Liver (tissue), 9 donors: ENCODE data around the gene SNRPB. TPM values are rescaled to one million over a fixed set of nuclear protein-coding genes. Genes with fewer than 3 reads are reported as not detected.
A peak's percentile ranks its signal among the peaks of the same experiment; 100 is the strongest.

ENCODE experiments used
- DNase-seq: peaks from one replicate; pipeline ENCODE4 v3.0.0-alpha.2; 2017; ENCODE audit warnings: low spot score
- H3K27ac ChIP-seq, 2 donors: one replicate each; pipeline ENCODE4 v1.7.0; 2013; ENCODE audit warnings: inconsistent platforms in 2 of 2, low read length in 2 of 2, control low read depth in 1 of 2, low read depth in 1 of 2, mild to moderate bottlenecking in 1 of 2
- H3K27me3 ChIP-seq, 4 donors: one replicate each; pipeline versions ENCODE4 v1.6.1 to v1.7.0; 2013; ENCODE audit warnings: low read length in 3 of 4, inconsistent platforms in 1 of 4, mild to moderate bottlenecking in 1 of 4, moderate library complexity in 1 of 4; ENCODE audit not compliant: control insufficient read depth in 4 of 4, insufficient read depth in 4 of 4
- H3K36me3 ChIP-seq, 4 donors: one replicate each; pipeline versions ENCODE4 v1.6.1 to v1.7.0; 2013; ENCODE audit warnings: low read length in 3 of 4, mild to moderate bottlenecking in 3 of 4, low read depth in 1 of 4, moderate library complexity in 1 of 4; ENCODE audit not compliant: control insufficient read depth in 4 of 4, insufficient read depth in 3 of 4
- H3K4me1 ChIP-seq, 4 donors: one replicate each; pipeline versions ENCODE4 v1.6.1 to v1.7.0; 2013; ENCODE audit warnings: low read length in 3 of 4, mild to moderate bottlenecking in 3 of 4, moderate library complexity in 1 of 4; ENCODE audit not compliant: control insufficient read depth in 4 of 4, insufficient read depth in 4 of 4
- H3K4me3 ChIP-seq, 3 donors: one replicate each; pipeline versions ENCODE4 v1.6.1 to v1.7.0; 2013; ENCODE audit warnings: low read length in 3 of 3, control low read depth in 1 of 3, low read depth in 1 of 3, mild to moderate bottlenecking in 1 of 3
- H3K9ac ChIP-seq, 2 donors: one replicate each; pipeline ENCODE4 v1.7.0; 2013; ENCODE audit warnings: low read length in 2 of 2, mild to moderate bottlenecking in 2 of 2, moderate library complexity in 2 of 2, control low read depth in 1 of 2, low read depth in 1 of 2
- H3K9me3 ChIP-seq, 4 donors: one replicate each; pipeline versions ENCODE4 v1.6.1 to v1.7.0; 2013; ENCODE audit warnings: low read length in 3 of 4; ENCODE audit not compliant: control insufficient read depth in 4 of 4
- EGR1 ChIP-seq, 2 donors: IDR thresholded peaks; 2 replicates each; pipeline ENCODE4 v1.6.1; 2016 to 2018; ENCODE audit warnings: antibody characterized with exemption in 2 of 2, low read depth in 2 of 2
- FOXA1 ChIP-seq: IDR thresholded peaks from 2 replicates; pipeline ENCODE4 v1.6.1; 2016; ENCODE audit warnings: antibody characterized with exemption
- FOXA2 ChIP-seq: IDR thresholded peaks from 2 replicates; pipeline ENCODE4 v1.6.1; 2016; ENCODE audit warnings: antibody characterized with exemption
- GABPA ChIP-seq, 2 donors: IDR thresholded peaks in 1 of 2; conservative IDR thresholded peaks in 1 of 2; 2 replicates each; pipeline ENCODE4 v1.6.1; 2016; ENCODE audit warnings: antibody characterized with exemption in 2 of 2, mild to moderate bottlenecking in 1 of 2, moderate library complexity in 1 of 2
- HNF4A ChIP-seq, 2 donors: conservative IDR thresholded peaks; 2 replicates each; pipeline ENCODE4 v1.6.1; 2016; ENCODE audit warnings: antibody characterized with exemption in 2 of 2, mild to moderate bottlenecking in 2 of 2
- HNF4G ChIP-seq: IDR thresholded peaks from 2 replicates; pipeline ENCODE4 v1.6.1; 2016; ENCODE audit warnings: antibody characterized with exemption
- JUND ChIP-seq, 2 donors: IDR thresholded peaks; 2 replicates each; pipeline ENCODE4 v1.6.1; 2016; ENCODE audit warnings: antibody characterized with exemption in 2 of 2
- NR2F2 ChIP-seq: IDR thresholded peaks from 2 replicates; pipeline ENCODE4 v1.6.1; 2016; ENCODE audit warnings: antibody characterized with exemption
- RAD21 ChIP-seq, 2 donors: IDR thresholded peaks; 2 replicates each; pipeline ENCODE4 v1.6.1; 2016; ENCODE audit warnings: antibody characterized with exemption in 2 of 2, mild to moderate bottlenecking in 2 of 2
- RXRA ChIP-seq, 2 donors: IDR thresholded peaks; 2 replicates each; pipeline ENCODE4 v1.6.1; 2017 to 2018; ENCODE audit warnings: antibody characterized with exemption in 2 of 2, mild to moderate bottlenecking in 1 of 2
- SP1 ChIP-seq: IDR thresholded peaks from 2 replicates; pipeline ENCODE4 v1.6.1; 2018; ENCODE audit warnings: antibody characterized with exemption, mild to moderate bottlenecking
- TAF1 ChIP-seq: conservative IDR thresholded peaks from 2 replicates; pipeline ENCODE4 v1.6.1; 2016; ENCODE audit warnings: antibody characterized with exemption, mild to moderate bottlenecking
- YY1 ChIP-seq: IDR thresholded peaks from 2 replicates; pipeline ENCODE4 v1.6.1; 2016; ENCODE audit warnings: antibody characterized with exemption, mild to moderate bottlenecking
- WGBS: extraction: QIAGEN DNeasy Blood & Tissue Kit; methylation state at CpG from one replicate; pipeline ENCODE4 v1.1.7; 2013; 5-methylcytosine and 5-hydroxymethylcytosine counted together
- polyA plus RNA-seq, 2 donors: library from polyadenylated mRNA; stranded (reverse) in 1 of 2; unstranded in 1 of 2; fragments of 200-250 nt in 1 of 2; fragments of >200 nt in 1 of 2; fragmentation: Nextera tagmentation in 1 of 2; extraction: Ambion mirVana in 1 of 2; gene quantifications; one replicate each; pipeline versions ENCODE4 v1.2.1 to v1.2.3, GENCODE V29; 2013 to 2015
- total RNA-seq, 2 donors: library from RNA; depleted of rRNA; stranded (reverse); fragments of >200 nt; gene quantifications; one replicate each; pipeline ENCODE4 v1.2.3, GENCODE V29; 2014
- TF ChIP-seq, protein P1 (sequence below): IDR thresholded peaks from 2 replicates; pipeline ENCODE4 v1.6.1; 2016; ENCODE audit warnings: antibody characterized with exemption
- TF ChIP-seq, protein P2 (sequence below): IDR thresholded peaks from 2 replicates; pipeline ENCODE4 v1.6.1; 2016; ENCODE audit warnings: antibody characterized with exemption, mild to moderate bottlenecking
- TF ChIP-seq, protein P3 (sequence below): fragments of 150-350 bp; IDR thresholded peaks from 2 replicates; pipeline ENCODE4 v1.5.1; 2017; ENCODE audit warnings: improper control_type of control experiment, low read depth, low read length; ENCODE audit not compliant: missing input control
- TF ChIP-seq, protein P4 (sequence below): IDR thresholded peaks from 2 replicates; pipeline ENCODE4 v1.6.1; 2016; ENCODE audit warnings: antibody characterized with exemption
- TF ChIP-seq, protein P5 (sequence below): IDR thresholded peaks from 2 replicates; pipeline ENCODE4 v1.6.1; 2016; ENCODE audit warnings: antibody characterized with exemption
- donor health status: healthy.
- donor health status: healthy.
- donor health status: healthy.
- donor health status: healthy.
- donor health status: healthy.

The SNRPB gene
- total and polyA plus RNA-seq, 4 donors: 42.3 to 111 (median 72.6) TPM

DNA sequence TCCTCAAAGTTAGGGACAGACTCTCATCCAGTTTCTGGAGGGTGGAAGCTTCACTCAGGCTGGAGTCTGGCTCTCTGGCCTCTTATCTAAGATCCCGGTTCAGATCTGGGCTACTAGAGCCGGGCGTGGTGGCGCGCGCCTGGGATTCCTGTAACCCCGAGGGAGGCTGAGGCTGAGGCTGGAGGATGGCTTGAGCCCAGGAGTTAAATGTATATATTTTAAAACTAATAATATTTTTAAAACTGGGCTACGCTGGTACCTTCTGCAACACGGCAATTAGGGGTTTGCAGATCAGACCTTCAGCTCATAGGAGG is 38.8 kb upstream of the SNRPB start:
- H3K4me3 ChIP-seq: peak overlapping the region; percentile 66 to 84 (median 71)
- no peaks in the 10 kb centered on the region for H3K27me3 ChIP-seq
- TF ChIP-seq, protein P1, sequence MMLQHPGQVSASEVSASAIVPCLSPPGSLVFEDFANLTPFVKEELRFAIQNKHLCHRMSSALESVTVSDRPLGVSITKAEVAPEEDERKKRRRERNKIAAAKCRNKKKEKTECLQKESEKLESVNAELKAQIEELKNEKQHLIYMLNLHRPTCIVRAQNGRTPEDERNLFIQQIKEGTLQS: no peak
- TF ChIP-seq GABPA (IDR thresholded peaks at IDR 0.05 in 1 of 2, conservative IDR thresholded peaks at IDR 0.05 in 1 of 2) (no peak), SP1 (no peak), JUND (IDR thresholded peaks at IDR 0.05) (no peak), FOXA2 (no peak), NR2F2 (no peak), TAF1 (no peak), FOXA1 (no peak), RAD21 (IDR thresholded peaks at IDR 0.05) (no peak), YY1 (no peak), RXRA (IDR thresholded peaks at IDR 0.05) (no peak), HNF4A (conservative IDR thresholded peaks at IDR 0.05) (no peak), HNF4G (no peak), EGR1 (IDR thresholded peaks at IDR 0.05; ENCODE audit: low read depth in 2 of 2) (no peak)
- TF ChIP-seq, protein P2, sequence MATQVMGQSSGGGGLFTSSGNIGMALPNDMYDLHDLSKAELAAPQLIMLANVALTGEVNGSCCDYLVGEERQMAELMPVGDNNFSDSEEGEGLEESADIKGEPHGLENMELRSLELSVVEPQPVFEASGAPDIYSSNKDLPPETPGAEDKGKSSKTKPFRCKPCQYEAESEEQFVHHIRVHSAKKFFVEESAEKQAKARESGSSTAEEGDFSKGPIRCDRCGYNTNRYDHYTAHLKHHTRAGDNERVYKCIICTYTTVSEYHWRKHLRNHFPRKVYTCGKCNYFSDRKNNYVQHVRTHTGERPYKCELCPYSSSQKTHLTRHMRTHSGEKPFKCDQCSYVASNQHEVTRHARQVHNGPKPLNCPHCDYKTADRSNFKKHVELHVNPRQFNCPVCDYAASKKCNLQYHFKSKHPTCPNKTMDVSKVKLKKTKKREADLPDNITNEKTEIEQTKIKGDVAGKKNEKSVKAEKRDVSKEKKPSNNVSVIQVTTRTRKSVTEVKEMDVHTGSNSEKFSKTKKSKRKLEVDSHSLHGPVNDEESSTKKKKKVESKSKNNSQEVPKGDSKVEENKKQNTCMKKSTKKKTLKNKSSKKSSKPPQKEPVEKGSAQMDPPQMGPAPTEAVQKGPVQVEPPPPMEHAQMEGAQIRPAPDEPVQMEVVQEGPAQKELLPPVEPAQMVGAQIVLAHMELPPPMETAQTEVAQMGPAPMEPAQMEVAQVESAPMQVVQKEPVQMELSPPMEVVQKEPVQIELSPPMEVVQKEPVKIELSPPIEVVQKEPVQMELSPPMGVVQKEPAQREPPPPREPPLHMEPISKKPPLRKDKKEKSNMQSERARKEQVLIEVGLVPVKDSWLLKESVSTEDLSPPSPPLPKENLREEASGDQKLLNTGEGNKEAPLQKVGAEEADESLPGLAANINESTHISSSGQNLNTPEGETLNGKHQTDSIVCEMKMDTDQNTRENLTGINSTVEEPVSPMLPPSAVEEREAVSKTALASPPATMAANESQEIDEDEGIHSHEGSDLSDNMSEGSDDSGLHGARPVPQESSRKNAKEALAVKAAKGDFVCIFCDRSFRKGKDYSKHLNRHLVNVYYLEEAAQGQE: no peak
- TF ChIP-seq, protein P3, sequence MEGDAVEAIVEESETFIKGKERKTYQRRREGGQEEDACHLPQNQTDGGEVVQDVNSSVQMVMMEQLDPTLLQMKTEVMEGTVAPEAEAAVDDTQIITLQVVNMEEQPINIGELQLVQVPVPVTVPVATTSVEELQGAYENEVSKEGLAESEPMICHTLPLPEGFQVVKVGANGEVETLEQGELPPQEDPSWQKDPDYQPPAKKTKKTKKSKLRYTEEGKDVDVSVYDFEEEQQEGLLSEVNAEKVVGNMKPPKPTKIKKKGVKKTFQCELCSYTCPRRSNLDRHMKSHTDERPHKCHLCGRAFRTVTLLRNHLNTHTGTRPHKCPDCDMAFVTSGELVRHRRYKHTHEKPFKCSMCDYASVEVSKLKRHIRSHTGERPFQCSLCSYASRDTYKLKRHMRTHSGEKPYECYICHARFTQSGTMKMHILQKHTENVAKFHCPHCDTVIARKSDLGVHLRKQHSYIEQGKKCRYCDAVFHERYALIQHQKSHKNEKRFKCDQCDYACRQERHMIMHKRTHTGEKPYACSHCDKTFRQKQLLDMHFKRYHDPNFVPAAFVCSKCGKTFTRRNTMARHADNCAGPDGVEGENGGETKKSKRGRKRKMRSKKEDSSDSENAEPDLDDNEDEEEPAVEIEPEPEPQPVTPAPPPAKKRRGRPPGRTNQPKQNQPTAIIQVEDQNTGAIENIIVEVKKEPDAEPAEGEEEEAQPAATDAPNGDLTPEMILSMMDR: no peak
- TF ChIP-seq, protein P4, sequence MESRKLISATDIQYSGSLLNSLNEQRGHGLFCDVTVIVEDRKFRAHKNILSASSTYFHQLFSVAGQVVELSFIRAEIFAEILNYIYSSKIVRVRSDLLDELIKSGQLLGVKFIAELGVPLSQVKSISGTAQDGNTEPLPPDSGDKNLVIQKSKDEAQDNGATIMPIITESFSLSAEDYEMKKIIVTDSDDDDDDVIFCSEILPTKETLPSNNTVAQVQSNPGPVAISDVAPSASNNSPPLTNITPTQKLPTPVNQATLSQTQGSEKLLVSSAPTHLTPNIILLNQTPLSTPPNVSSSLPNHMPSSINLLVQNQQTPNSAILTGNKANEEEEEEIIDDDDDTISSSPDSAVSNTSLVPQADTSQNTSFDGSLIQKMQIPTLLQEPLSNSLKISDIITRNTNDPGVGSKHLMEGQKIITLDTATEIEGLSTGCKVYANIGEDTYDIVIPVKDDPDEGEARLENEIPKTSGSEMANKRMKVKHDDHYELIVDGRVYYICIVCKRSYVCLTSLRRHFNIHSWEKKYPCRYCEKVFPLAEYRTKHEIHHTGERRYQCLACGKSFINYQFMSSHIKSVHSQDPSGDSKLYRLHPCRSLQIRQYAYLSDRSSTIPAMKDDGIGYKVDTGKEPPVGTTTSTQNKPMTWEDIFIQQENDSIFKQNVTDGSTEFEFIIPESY: no peak
- TF ChIP-seq, protein P5, sequence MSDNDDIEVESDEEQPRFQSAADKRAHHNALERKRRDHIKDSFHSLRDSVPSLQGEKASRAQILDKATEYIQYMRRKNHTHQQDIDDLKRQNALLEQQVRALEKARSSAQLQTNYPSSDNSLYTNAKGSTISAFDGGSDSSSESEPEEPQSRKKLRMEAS: no peak
- no peak for DNase-seq
- no peaks in the 10 kb centered on the region for H3K9me3 ChIP-seq
- H3K36me3 ChIP-seq: no peaks in the 10 kb centered on the region
- WGBS: 65% methylated on average over 9 of the region's 9 CpGs
- peaks cover 3 to 15% (median 9%) of the 10 kb centered on the region in 4 donors for H3K4me1 ChIP-seq
- H3K9ac ChIP-seq: peak overlapping the region; percentile 76 to 93
- peak overlapping the region; percentile 59 to 77 for H3K27ac ChIP-seq
